Subcutaneous adipose tissue (tissue), 4 donors: ENCODE results near the gene YBEY. TPM values are rescaled to one million over a fixed set of nuclear protein-coding genes. Genes with fewer than 3 reads are reported as not detected.

Experiments
- CTCF ChIP-seq: fragments of 450-650 bp; IDR thresholded peaks from one replicate; pipeline ENCODE4 v1.5.1; 2016; ENCODE audit warnings: low read depth, mild to moderate bottlenecking, control low read depth, antibody characterized with exemption, moderate library complexity
- total RNA-seq, 4 donors: library from RNA; depleted of rRNA; stranded (reverse); fragments of >200 nt; gene quantifications; one replicate each; pipeline ENCODE4 v1.1.0, GENCODE V29; 2016

The YBEY gene
- total RNA-seq, 4 donors from 2014 or later, result 16.3 to 19.4 (median 17.9) TPM

GRCh38 chr21:46318464-46318845 is 32.3 kb downstream of the YBEY start:
- no peak for TF ChIP-seq CTCF

GRCh38 chr21:46319186-46319585 is 33.0 kb downstream of the YBEY start:
- TF ChIP-seq CTCF, result no peak

GRCh38 chr21:46320331-46320801 is 34.2 kb downstream of the YBEY start:
- no peak for TF ChIP-seq CTCF

GRCh38 chr21:46322351-46323226 is 36.4 kb downstream of the YBEY start:
- TF ChIP-seq CTCF, result no peak

GRCh38 chr21:46323227-46323709 is 37.1 kb downstream of the YBEY start:
- no peak for TF ChIP-seq CTCF

GRCh38 chr21:46323710-46324389 is 37.7 kb downstream of the YBEY start, which contains the start of the genes C21orf58 and PCNT:
TSS of gene C21orf58 (minus strand) at chr21:46323870. CDS start at chr21:46322738, 1,132 bp downstream.
TSS of gene PCNT (plus strand) at chr21:46324156. CDS start at chr21:46324229, 73 bp downstream.
- TF ChIP-seq CTCF, result no peak
